Adrenal gland (tissue), 5 donors: Measurements from ENCODE around the gene COX19.

Source experiments
- POLR2A ChIP-seq, 2 donors: fragments of 450-650 bp; IDR thresholded peaks; one replicate each; pipeline ENCODE4 v1.6.1; 2017; ENCODE audit warnings: antibody characterized with exemption in 2 of 2, mild to moderate bottlenecking in 2 of 2, moderate library complexity in 1 of 2
- TF ChIP-seq, protein P1 (sequence below), 6 experiments: fragments of 450-650 bp in 4 of 6; fragments of 200-600 bp in 2 of 6; sonication (generic) in 1 of 6; IDR thresholded peaks; 1 replicate in 5 of 6; 2 replicates in 1 of 6; pipeline versions ENCODE4 v1.5.1 to v1.8.0; 2016 to 2021; ENCODE audit warnings: antibody characterized with exemption in 6 of 6, mild to moderate bottlenecking in 2 of 6, moderate library complexity in 1 of 6
- donor health status: DM: no; HTN: no; CAD: no.

DNA sequence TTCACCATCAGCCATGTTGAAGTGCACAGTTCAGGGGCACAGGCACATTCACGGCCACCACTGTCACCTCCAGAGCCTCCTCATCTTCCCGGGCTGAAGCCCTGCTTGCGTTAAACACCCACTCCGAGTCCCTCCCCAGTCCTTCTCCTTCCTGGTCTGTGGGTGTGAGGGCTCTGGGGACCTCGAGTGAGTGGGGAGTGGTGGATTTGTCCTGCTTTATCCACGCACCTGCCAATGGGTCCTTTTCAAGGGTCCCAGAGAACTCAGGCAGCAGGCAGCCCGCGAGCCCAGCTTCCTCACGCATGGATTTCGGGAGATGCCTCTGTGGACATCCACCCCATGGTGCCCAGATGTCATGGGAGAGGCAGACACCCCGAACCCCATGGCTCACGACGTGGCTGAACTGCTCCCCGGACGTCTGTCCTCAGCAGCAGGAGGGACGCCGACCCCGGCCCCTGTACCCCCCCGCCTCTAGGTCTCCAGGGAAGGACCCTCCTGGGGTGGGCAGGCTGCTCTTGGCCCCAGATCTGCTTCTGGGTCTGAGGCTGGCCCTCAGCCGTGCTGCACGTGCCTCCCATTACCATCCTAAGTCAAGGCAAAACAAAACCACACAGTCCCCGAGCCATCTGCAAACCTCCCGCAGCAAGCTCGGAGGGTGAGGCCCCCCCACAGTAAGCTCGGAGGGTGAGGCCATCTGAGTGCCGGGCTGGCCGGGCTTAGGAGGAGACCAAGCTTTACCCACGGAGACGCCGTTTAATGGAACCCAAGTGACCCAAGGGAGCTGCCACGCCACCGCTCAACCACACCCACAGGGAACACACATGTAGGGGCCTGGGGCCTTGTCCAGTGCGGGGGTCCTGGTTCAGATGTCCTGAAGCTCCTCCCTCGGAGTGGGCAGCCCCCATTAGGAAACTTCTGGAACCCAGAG lies 16.6 kb upstream of the COX19 start:
- TF ChIP-seq POLR2A (IDR thresholded peaks at IDR 0.05), result no peak
- TF ChIP-seq, protein P1, sequence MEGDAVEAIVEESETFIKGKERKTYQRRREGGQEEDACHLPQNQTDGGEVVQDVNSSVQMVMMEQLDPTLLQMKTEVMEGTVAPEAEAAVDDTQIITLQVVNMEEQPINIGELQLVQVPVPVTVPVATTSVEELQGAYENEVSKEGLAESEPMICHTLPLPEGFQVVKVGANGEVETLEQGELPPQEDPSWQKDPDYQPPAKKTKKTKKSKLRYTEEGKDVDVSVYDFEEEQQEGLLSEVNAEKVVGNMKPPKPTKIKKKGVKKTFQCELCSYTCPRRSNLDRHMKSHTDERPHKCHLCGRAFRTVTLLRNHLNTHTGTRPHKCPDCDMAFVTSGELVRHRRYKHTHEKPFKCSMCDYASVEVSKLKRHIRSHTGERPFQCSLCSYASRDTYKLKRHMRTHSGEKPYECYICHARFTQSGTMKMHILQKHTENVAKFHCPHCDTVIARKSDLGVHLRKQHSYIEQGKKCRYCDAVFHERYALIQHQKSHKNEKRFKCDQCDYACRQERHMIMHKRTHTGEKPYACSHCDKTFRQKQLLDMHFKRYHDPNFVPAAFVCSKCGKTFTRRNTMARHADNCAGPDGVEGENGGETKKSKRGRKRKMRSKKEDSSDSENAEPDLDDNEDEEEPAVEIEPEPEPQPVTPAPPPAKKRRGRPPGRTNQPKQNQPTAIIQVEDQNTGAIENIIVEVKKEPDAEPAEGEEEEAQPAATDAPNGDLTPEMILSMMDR (IDR thresholded peaks at IDR 0.05), result no peak
